Spleen (tissue), 13 donors: ENCODE data around the gene P2RY2. TPM values are rescaled to one million over a fixed set of nuclear protein-coding genes. Genes with fewer than 3 reads are reported as not detected.

Experiments
- DNase-seq: peaks from one replicate; pipeline ENCODE4 v3.0.0-alpha.2; 2020
- H3K27ac ChIP-seq, 8 donors: fragments of 200-600 bp; sonication (generic) in 7 of 8; 1 replicate in 4 of 8; 2 replicates in 4 of 8; pipeline versions ENCODE4 v1.5.0 to v1.8.0; 2016 to 2021; ENCODE audit warnings: inconsistent platforms in 4 of 8, mild to moderate bottlenecking in 4 of 8, moderate library complexity in 1 of 8
- H3K27me3 ChIP-seq, 7 donors: fragments of 200-600 bp; sonication (generic) in 6 of 7; replicated peaks in 1 of 7; 1 replicate in 4 of 7; 2 replicates in 3 of 7; pipeline versions ENCODE4 v1.5.0 to v1.8.0; 2016 to 2021; ENCODE audit warnings: inconsistent platforms in 3 of 7, mild to moderate bottlenecking in 1 of 7
- H3K36me3 ChIP-seq, 6 donors: fragments of 200-600 bp; sonication (generic) in 5 of 6; 1 replicate in 4 of 6; 2 replicates in 2 of 6; pipeline versions ENCODE4 v1.5.0 to v1.8.0; 2016 to 2021; ENCODE audit warnings: inconsistent platforms in 2 of 6
- H3K4me1 ChIP-seq, 6 donors: fragments of 200-600 bp; sonication (generic) in 5 of 6; 1 replicate in 3 of 6; 2 replicates in 3 of 6; pipeline versions ENCODE4 v1.5.0 to v1.8.0; 2016 to 2021; ENCODE audit warnings: inconsistent platforms in 3 of 6
- H3K4me3 ChIP-seq, 8 donors: fragments of 200-600 bp; sonication (generic) in 7 of 8; 1 replicate in 4 of 8; 2 replicates in 4 of 8; pipeline versions ENCODE4 v1.5.0 to v1.8.0; 2016 to 2021; ENCODE audit warnings: inconsistent platforms in 4 of 8, mild to moderate bottlenecking in 4 of 8, moderate library complexity in 2 of 8
- H3K9me3 ChIP-seq, 8 donors: fragments of 200-600 bp; sonication (generic) in 7 of 8; 1 replicate in 4 of 8; 2 replicates in 4 of 8; pipeline versions ENCODE4 v1.5.0 to v1.8.0; 2016 to 2021; ENCODE audit warnings: inconsistent platforms in 4 of 8
- CTCF ChIP-seq, 11 experiments: fragments of 200-600 bp in 7 of 11; fragments of 450-650 bp in 4 of 11; sonication (generic) in 4 of 11; IDR thresholded peaks in 8 of 11; conservative IDR thresholded peaks in 3 of 11; 1 replicate in 7 of 11; 2 replicates in 4 of 11; pipeline versions ENCODE4 v1.4.0 to v1.8.0; 2016 to 2021; ENCODE audit warnings: antibody characterized with exemption in 11 of 11, inconsistent platforms in 4 of 11, mild to moderate bottlenecking in 1 of 11
- POLR2A ChIP-seq, 3 donors: fragments of 450-650 bp; IDR thresholded peaks; one replicate each; pipeline ENCODE4 v1.5.1; 2017; ENCODE audit warnings: antibody characterized with exemption in 3 of 3, mild to moderate bottlenecking in 1 of 3
- POLR2AphosphoS5 ChIP-seq, 3 donors: sonication (generic); formaldehyde crosslinking; IDR thresholded peaks; one replicate each; pipeline ENCODE4 v1.5.1; 2017; ENCODE audit warnings: antibody characterized with exemption in 3 of 3
- WGBS, 5 donors: extraction: QIAGEN DNeasy Blood & Tissue Kit in 3 of 5; methylation state at CpG; one replicate each; pipeline versions ENCODE4 v1.1.5 to v1.1.7; 2013 to 2018; 5-methylcytosine and 5-hydroxymethylcytosine counted together
- intact Hi-C: fragments of 100-400 bp; cut with DNase I; formaldehyde crosslinking; loops from one replicate; pipeline ENCODE4 v1.15.0; 2023; ENCODE audit warnings: low total_unique reads
- long read RNA-seq, 2 donors: transcript quantifications; one replicate each; lab custom pipeline, GENCODE V29; 2026
- polyA plus RNA-seq, 3 donors: library from polyadenylated mRNA; stranded (reverse); fragments of 200-250 nt; gene quantifications; one replicate each; pipeline ENCODE4 v1.2.1, GENCODE V29; 2013
- total RNA-seq, 7 donors: library from RNA; depleted of rRNA in 3 of 7; stranded (reverse); fragments of >200 nt in 3 of 7; fragmentation: NEBNext Ultra II Directional in 4 of 7; extraction: Animal tissue kit (Norgen Biotek cat#: 25700) in 4 of 7; gene quantifications; one replicate each; pipeline versions ENCODE4 v1.1.0 to v1.2.1, GENCODE V29; 2016 to 2021
- donor health status: healthy with polysubstance abuse.
- donor health status: DM: no; HTN: no; CAD: no; lungs with moderate emphysema.
- donor health status: DM: no; HTN: no; CAD: no.
- donor health status: Bipolar disorder and iron deficiency.
- donor health status: healthy.
- donor health status: DM: no; HTN: no; CAD: no.
- donor health status: DM: yes; HTN: yes; CAD: no.

P2RY2 gene
- total RNA-seq, result 10 to 100 TPM in 5 of 7 donors, 1 to 10 TPM in 2; 8.3 to 17.5 (median 12.0) TPM
- 1 to 10 TPM in 2 of 3 donors, under 1 TPM in 1; 0.99 to 3.3 (median 1.2) TPM for polyA plus RNA-seq
- long read RNA-seq, donor 1, result 0 reads
- long read RNA-seq, donor 2, partial matches to known transcripts, result 0 of 1 reads
- long read RNA-seq, donor 2, other reads (novel, unspliced or antisense), result 0 of 1 reads

GRCh38 chr11:73218106-73218829, at the start of gene P2RY2:
P2RY2 (plus strand) TSS chr11:73218281; CDS start chr11:73234160, 15,879 bp downstream.
- Histone ChIP-seq H3K4me3 (peak within 1 kb of the TSS; percentile 47 to 71 (median 54)), H3K36me3 (no peaks in the 10 kb centered on the region), H3K27ac (peak within 1 kb of the TSS; percentile 40 to 90 (median 80)), H3K9me3 (no peaks in the 10 kb centered on the region), H3K27me3 (peaks cover 0 to 22% (median 4%) of the 10 kb centered on the region in 7 donors), H3K4me1 (peaks cover 23 to 92% (median 54%) of the 10 kb centered on the region in 6 donors)
- WGBS, 5 donors, result 2 to 5% (median 2%) methylated on average over 34 to 81 of the region's 81 CpGs
- no peak for TF ChIP-seq POLR2A (IDR thresholded peaks at IDR 0.05)
- peak; percentile 61 to 88 (median 77) for TF ChIP-seq POLR2AphosphoS5 (IDR thresholded peaks at IDR 0.05)
- TF ChIP-seq CTCF (IDR thresholded peaks at IDR 0.05 in 8 of 11, conservative IDR thresholded peaks at IDR 0.05 in 3 of 11), result peak; percentile 10 to 71 (median 49)
- DNase-seq, result peak; percentile 95
- intact Hi-C loops, result no loop called here

- H3K36me3 ChIP-seq, result no peaks in the 10 kb centered on the region
- peaks cover 8 to 82% (median 55%) of the 10 kb centered on the region in 6 donors for H3K4me1 ChIP-seq
- peak overlapping the region in 4 of 8 donors; percentile 23 to 66 (median 58) for H3K27ac ChIP-seq
- WGBS, 5 donors, result 85 to 88% (median 85%) methylated on average over 11 of the region's 11 CpGs
- intact Hi-C loops, result no loop called here
- H3K4me3 ChIP-seq, result no peak overlapping the region
- H3K27me3 ChIP-seq, result no peaks in the 10 kb centered on the region
- peak; percentile 35 for DNase-seq
- H3K9me3 ChIP-seq, result no peaks in the 10 kb centered on the region
- TF ChIP-seq CTCF (IDR thresholded peaks at IDR 0.05 in 8 of 11, conservative IDR thresholded peaks at IDR 0.05 in 3 of 11) (no peak), POLR2AphosphoS5 (IDR thresholded peaks at IDR 0.05) (no peak), POLR2A (IDR thresholded peaks at IDR 0.05) (no peak)
Observed at GRCh38 chr11:73168925-73169579, 49.0 kb upstream of the P2RY2 start.

GRCh38 chr11:73170140-73170539, 47.9 kb upstream of the P2RY2 start:
- WGBS, 5 donors, result 86 to 100% (median 94%) methylated on average over 1 to 2 of the region's 2 CpGs

More at GRCh38 chr11:73170140-73170539, 47.9 kb upstream of the P2RY2 start:
- TF ChIP-seq POLR2A (IDR thresholded peaks at IDR 0.05) (no peak), POLR2AphosphoS5 (IDR thresholded peaks at IDR 0.05) (no peak), CTCF (IDR thresholded peaks at IDR 0.05 in 8 of 11, conservative IDR thresholded peaks at IDR 0.05 in 3 of 11) (no peak)
- no peaks in the 10 kb centered on the region for H3K9me3 ChIP-seq
- intact Hi-C loops, result loop anchor here (10.0 kb wide), 1 partner anchor 445 kb away; no protein-coding TSS in a partner anchor
- peaks cover 9 to 90% (median 56%) of the 10 kb centered on the region in 6 donors for H3K4me1 ChIP-seq
- H3K4me3 ChIP-seq, result no peak overlapping the region
- H3K27ac ChIP-seq, result no peak overlapping the region
- peak; percentile 32 for DNase-seq
- H3K36me3 ChIP-seq, result no peaks in the 10 kb centered on the region
- no peaks in the 10 kb centered on the region for H3K27me3 ChIP-seq
